IMR-90 (cell line): ENCODE results near the gene CDKAL1. TPM values are rescaled to one million over a fixed set of nuclear protein-coding genes. Genes with fewer than 3 reads are reported as not detected.

ENCODE experiments used
- ATAC-seq: fragments of 200-7000 bp; cut with Tn5 transposase; 2 replicates; pipeline ENCODE4 v1.9.1; 2020; ENCODE audit warnings: low read depth, mild to moderate bottlenecking, moderate library complexity
- BruUV-seq: library from RNA; stranded (reverse); fragments of 400-500 nt; replicated peaks from 2 replicates; lab custom pipeline; 2021; lab: Mats Ljungman, UMichigan
- CTCF ChIA-PET: fragments of 300-600 bp; formaldehyde crosslinking; extraction: SDS; loops from one replicate; lab custom pipeline; 2021; ENCODE audit warnings: antibody characterized with exemption; lab: Yijun Ruan, JAX
- POLR2A ChIA-PET: fragments of 300-600 bp; sonication (Branson Sonifier 250); formaldehyde crosslinking; loops from one replicate; lab custom pipeline; 2022; ENCODE audit warnings: antibody characterized with exemption; ENCODE audit not compliant: unreplicated experiment; lab: Charles Lee
- DNase-seq: peaks from one replicate; pipeline ENCODE4 v3.0.0; 2013
- H2AFZ ChIP-seq: replicated peaks from 2 replicates; pipeline ENCODE3; 2013; ENCODE audit warnings: low read length, mild to moderate bottlenecking; ENCODE audit not compliant: poor library complexity
- H2AK5ac ChIP-seq: 2 replicates; pipeline ENCODE4 v1.6.1; 2013; ENCODE audit warnings: low read depth, low read length, inconsistent platforms
- H2AK9ac ChIP-seq: replicated peaks from 2 replicates; pipeline ENCODE3; 2013; ENCODE audit warnings: mild to moderate bottlenecking, low read depth, low read length, moderate library complexity; ENCODE audit not compliant: poor library complexity
- H2BK120ac ChIP-seq: 2 replicates; pipeline ENCODE4 v1.6.1; 2013; ENCODE audit warnings: low read depth, low read length, inconsistent platforms
- H2BK15ac ChIP-seq: 3 replicates; pipeline ENCODE4 v1.6.1; 2013; ENCODE audit warnings: low read depth, low read length, inconsistent platforms
- H2BK20ac ChIP-seq: 2 replicates; pipeline ENCODE4 v1.6.1; 2013; ENCODE audit warnings: low read depth, mild to moderate bottlenecking, inconsistent platforms, low read length, moderate library complexity
- H2BK5ac ChIP-seq: 2 replicates; pipeline ENCODE4 v1.6.1; 2013; ENCODE audit warnings: mild to moderate bottlenecking, low read depth, low read length, inconsistent platforms; ENCODE audit not compliant: poor library complexity, severe bottlenecking
- H3K14ac ChIP-seq: replicated peaks from 2 replicates; pipeline ENCODE4 v1.6.1; 2013; ENCODE audit warnings: low read depth, low read length, inconsistent platforms
- H3K18ac ChIP-seq: 2 replicates; pipeline ENCODE4 v1.6.1; 2013; ENCODE audit warnings: low read depth, low read length, control low read depth
- H3K23ac ChIP-seq: 2 replicates; pipeline ENCODE4 v1.6.1; 2013; ENCODE audit warnings: low read depth, low read length, inconsistent platforms
- H3K27ac ChIP-seq: 2 replicates; pipeline ENCODE4 v1.5.1; 2013; ENCODE audit warnings: mild to moderate bottlenecking, control low read depth, low read length; ENCODE audit not compliant: insufficient read depth
- H3K27me3 ChIP-seq: 2 replicates; pipeline ENCODE4 v1.6.1; 2013; ENCODE audit warnings: low read length; ENCODE audit not compliant: control insufficient read depth, insufficient read depth
- H3K36me3 ChIP-seq: 2 replicates; pipeline ENCODE4 v1.6.1; 2013; ENCODE audit warnings: low read length, mixed read lengths; ENCODE audit not compliant: control insufficient read depth, insufficient read depth
- H3K4ac ChIP-seq: 2 replicates; pipeline ENCODE4 v1.6.1; 2013; ENCODE audit warnings: low read depth, low read length, inconsistent platforms
- H3K4me1 ChIP-seq: 2 replicates; pipeline ENCODE4 v1.6.1; 2013; ENCODE audit warnings: low read length, mixed read lengths; ENCODE audit not compliant: control insufficient read depth, insufficient read depth
- H3K4me2 ChIP-seq: 2 replicates; pipeline ENCODE4 v1.6.1; 2013; ENCODE audit warnings: low read depth, mild to moderate bottlenecking, control low read depth, low read length, moderate library complexity
- H3K4me3 ChIP-seq: 2 replicates; pipeline ENCODE4 v1.5.1; 2013; ENCODE audit warnings: low read depth, mild to moderate bottlenecking, control low read depth, low read length, moderate library complexity; ENCODE audit not compliant: insufficient read depth
- H3K56ac ChIP-seq: 2 replicates; pipeline ENCODE4 v1.6.1; 2013; ENCODE audit warnings: low read length, inconsistent platforms; ENCODE audit not compliant: insufficient read depth; ENCODE audit errors: extremely low read depth
- H3K79me1 ChIP-seq, 2 experiments: 2 replicates each; pipeline ENCODE4 v1.6.1; 2013; ENCODE audit warnings: low read length in 2 of 2, inconsistent platforms in 1 of 2, low read depth in 1 of 2
- H3K9ac ChIP-seq: 2 replicates; pipeline ENCODE4 v1.6.1; 2013; ENCODE audit warnings: low read depth, low read length, control low read depth
- H3K9me1 ChIP-seq: 2 replicates; pipeline ENCODE4 v1.6.1; 2013; ENCODE audit warnings: low read length, inconsistent platforms; ENCODE audit not compliant: insufficient read depth
- H3K9me3 ChIP-seq: 2 replicates; pipeline ENCODE4 v1.6.1; 2013; ENCODE audit warnings: low read length; ENCODE audit not compliant: control insufficient read depth, insufficient read depth
- H4K20me1 ChIP-seq: 2 replicates; pipeline ENCODE4 v1.6.1; 2013; ENCODE audit warnings: low read length, inconsistent platforms; ENCODE audit not compliant: insufficient read depth
- H4K5ac ChIP-seq: 2 replicates; pipeline ENCODE4 v1.6.1; 2013; ENCODE audit warnings: mild to moderate bottlenecking, low read depth, low read length, control low read depth
- H4K8ac ChIP-seq, 2 experiments: 2 replicates each; pipeline ENCODE4 v1.6.1; 2013; ENCODE audit warnings: low read depth in 2 of 2, low read length in 2 of 2, control low read depth in 1 of 2, inconsistent platforms in 1 of 2
- H4K91ac ChIP-seq: 2 replicates; pipeline ENCODE4 v1.6.1; 2013; ENCODE audit warnings: low read depth, low read length, inconsistent platforms; ENCODE audit not compliant: insufficient read depth
- FOS ChIP-seq: fragments of 150-350 bp; IDR thresholded peaks from 2 replicates; pipeline ENCODE4 v1.6.1; 2016; ENCODE audit warnings: low read depth, low read length
- MAFK ChIP-seq: IDR thresholded peaks from 2 replicates; pipeline ENCODE4 v1.6.1; 2012; ENCODE audit warnings: low read depth, low read length, improper control_type of control experiment
- RCOR1 ChIP-seq: IDR thresholded peaks from 2 replicates; pipeline ENCODE4 v1.6.1; 2012; ENCODE audit warnings: mild to moderate bottlenecking, low read length, improper control_type of control experiment; ENCODE audit not compliant: insufficient replicate concordance
- RFX5 ChIP-seq: IDR thresholded peaks from 2 replicates; pipeline ENCODE4 v1.8.0; 2012; ENCODE audit warnings: low read depth, mild to moderate bottlenecking, low read length, moderate library complexity
- WGBS, 2 experiments: methylation state at CpG; one replicate each; pipeline versions ENCODE4 v1.1.5 to v1.1.7; 2013; ENCODE audit warnings: missing lambda C conversion rate in 2 of 2; ENCODE audit not compliant: insufficient read length in 1 of 2; ENCODE audit errors: extremely low coverage in 2 of 2; 5-methylcytosine and 5-hydroxymethylcytosine counted together
- dilution Hi-C: fragments of 300-500 bp; cut with HindIII; formaldehyde crosslinking; loops from one replicate; pipeline ENCODE4 v1.14.3; 2018; ENCODE audit warnings: low sequenced_read_pairs; ENCODE audit not compliant: unreplicated experiment
- in situ Hi-C: fragments of 300-500 bp; cut with MboI; formaldehyde crosslinking; loops from 3 replicates; pipeline ENCODE4 v1.14.3; 2019; ENCODE audit warnings: low sequenced_read_pairs, inconsistent platforms, mixed read lengths
- intact Hi-C: fragments of 100-400 bp; cut with micrococcal nuclease; formaldehyde crosslinking; loops from 2 replicates; pipeline ENCODE4 v1.10.0; 2022
- polyA plus RNA-seq, 3 experiments: library from polyadenylated mRNA; depleted of rRNA; stranded (reverse); fragments of >200 nt; gene quantifications; 2 replicates each; pipeline ENCODE4 v1.2.3, GENCODE V29; 2012; ENCODE audit warnings: low replicate concordance in 1 of 3
- total RNA-seq: library from RNA; depleted of rRNA; stranded (reverse); fragments of >200 nt; gene quantifications from 2 replicates; pipeline ENCODE4 v1.2.3, GENCODE V29; 2012

The CDKAL1 gene
- total and polyA plus RNA-seq, 2 of the 4 experiments (the other 2 are of a cell fraction), result 3.7 to 13.1 TPM

DNA sequence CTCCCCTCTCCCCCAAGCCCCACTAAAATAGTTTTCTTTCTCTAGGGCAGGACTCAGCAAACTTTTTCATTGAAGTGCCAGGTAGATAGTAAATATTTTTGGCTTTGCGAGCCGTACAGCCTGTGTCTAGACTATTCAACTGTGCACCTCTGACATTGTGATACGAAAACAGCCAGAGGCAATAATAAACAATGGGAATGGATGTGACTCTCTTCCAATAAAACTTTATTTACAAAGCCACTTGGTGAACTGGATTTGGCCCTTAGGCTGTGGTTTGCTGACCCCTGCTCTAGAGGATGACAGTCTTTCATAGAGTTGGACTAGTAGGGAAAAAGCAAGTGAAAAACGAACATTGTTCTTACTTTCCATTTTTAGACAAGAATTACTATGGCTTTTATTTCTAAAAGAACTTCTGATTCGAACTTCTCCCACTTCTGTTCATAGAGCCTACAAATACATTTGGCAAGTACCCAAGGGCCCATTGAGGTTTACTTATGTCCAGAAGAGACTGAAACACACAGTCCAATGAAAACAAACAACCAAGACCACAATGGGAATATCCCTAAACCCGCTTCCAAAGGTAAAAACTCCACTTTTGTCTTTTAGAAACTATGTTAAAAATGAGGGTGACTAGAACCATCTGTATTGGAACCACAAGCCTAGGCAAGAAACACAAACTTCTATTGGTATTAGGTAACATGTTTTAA lies 46.4 kb upstream of the CDKAL1 start:
- no peak overlapping the region for H3K27ac ChIP-seq
- H4K8ac ChIP-seq, result no peak overlapping the region
- H3K9me3 ChIP-seq, result no peaks in the 10 kb centered on the region
- H2AK5ac ChIP-seq, result no peak overlapping the region
- H2BK5ac ChIP-seq, result no peak overlapping the region
- no peak overlapping the region for H4K91ac ChIP-seq
- H3K4me1 ChIP-seq, result no peaks in the 10 kb centered on the region
- H4K20me1 ChIP-seq, result no peaks in the 10 kb centered on the region; the same call in 1 of the 2 replicates
- H3K23ac ChIP-seq, result no peak overlapping the region
- H2AK9ac ChIP-seq, result no peak overlapping the region
- in situ Hi-C loops, result no loop called here
- ChIA-PET CTCF (no interaction called here), POLR2A (no interaction called here)
- no peak overlapping the region for H4K5ac ChIP-seq
- H3K36me3 ChIP-seq, result peaks cover 28% of the 10 kb centered on the region
- no TSS peak for BruUV-seq
- H3K4ac ChIP-seq, result no peak overlapping the region
- no peak overlapping the region for H2BK20ac ChIP-seq
- H2AFZ ChIP-seq, result no peak overlapping the region
- intact Hi-C loops, result no loop called here
- DNase-seq (peak; percentile 75), ATAC-seq (no peak)
- no peak overlapping the region for H3K9ac ChIP-seq
- H3K79me1 ChIP-seq, result peaks cover 22 to 42% of the 10 kb centered on the region in 2 experiments
- no peak overlapping the region for H3K4me2 ChIP-seq
- H3K27me3 ChIP-seq, result no peaks in the 10 kb centered on the region
- no peak overlapping the region for H3K4me3 ChIP-seq
- dilution Hi-C loops, result no loop called here
- H2BK120ac ChIP-seq, result no peak overlapping the region
- WGBS, 2 experiments, result 100% methylated on average over 1 of the region's 6 CpGs; no CpG with 5 or more reads in 1 of the 2 experiments
- H3K56ac ChIP-seq, result no peak overlapping the region
- TF ChIP-seq RCOR1 (no peak), MAFK (no peak), RFX5 (no peak), FOS (no peak)
- H3K9me1 ChIP-seq, result peaks cover 6% of the 10 kb centered on the region; the same call in 1 of the 2 replicates
- no peak overlapping the region for H3K18ac ChIP-seq
- H2BK15ac ChIP-seq, result no peak overlapping the region
- no peak overlapping the region for H3K14ac ChIP-seq
